HG02943 (cell line): Measurements from ENCODE around the gene BRIP1.
"Not testable (repeated sequence)": the region's sequence is repeated elsewhere in the genome, so short reads cannot be mapped to it uniquely, and the experiment has no call there.

Source experiments
- ATAC-seq: cut with Tn5 transposase; IDR thresholded peaks from one replicate; pipeline ENCODE4 v1.9.1; 2021; ENCODE audit warnings: mild to moderate bottlenecking, low read depth, moderate library complexity; ENCODE audit not compliant: unreplicated experiment

BRIP1 gene

DNA sequence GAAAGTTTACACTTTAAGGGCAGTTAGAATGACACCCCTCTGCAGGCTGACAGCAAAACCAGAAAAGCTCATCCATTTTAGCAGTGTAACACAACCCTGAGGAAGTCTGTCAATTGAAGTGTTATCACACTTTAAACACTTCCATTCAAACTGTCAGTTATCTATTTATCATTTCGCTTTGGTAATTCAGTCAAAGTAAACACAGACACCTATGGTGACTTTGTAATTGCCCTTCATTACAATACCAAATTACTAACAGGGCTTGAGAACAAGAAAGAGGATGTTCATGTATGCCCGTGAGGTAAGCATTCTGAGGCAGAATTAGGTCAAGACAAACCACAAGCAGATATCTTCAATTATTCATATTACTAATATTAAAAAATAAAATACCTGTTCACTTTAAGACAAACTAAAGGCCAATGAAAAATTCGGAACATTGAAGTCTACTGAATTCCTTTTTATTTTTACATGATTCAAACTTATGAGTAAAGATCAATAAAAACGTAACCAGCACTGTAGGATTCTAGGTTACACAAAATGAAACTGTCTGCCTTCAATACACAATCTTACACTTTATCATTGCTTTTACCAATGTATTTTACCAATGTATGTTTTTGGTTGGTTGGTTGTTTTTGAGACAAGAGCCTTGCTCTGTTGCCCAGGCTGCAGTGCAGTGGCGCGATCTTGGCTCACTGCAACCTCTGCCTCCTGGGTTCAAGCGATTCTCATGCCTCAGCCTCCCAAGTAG, 57.1 kb downstream of the BRIP1 start:
- ATAC-seq = no peak

DNA sequence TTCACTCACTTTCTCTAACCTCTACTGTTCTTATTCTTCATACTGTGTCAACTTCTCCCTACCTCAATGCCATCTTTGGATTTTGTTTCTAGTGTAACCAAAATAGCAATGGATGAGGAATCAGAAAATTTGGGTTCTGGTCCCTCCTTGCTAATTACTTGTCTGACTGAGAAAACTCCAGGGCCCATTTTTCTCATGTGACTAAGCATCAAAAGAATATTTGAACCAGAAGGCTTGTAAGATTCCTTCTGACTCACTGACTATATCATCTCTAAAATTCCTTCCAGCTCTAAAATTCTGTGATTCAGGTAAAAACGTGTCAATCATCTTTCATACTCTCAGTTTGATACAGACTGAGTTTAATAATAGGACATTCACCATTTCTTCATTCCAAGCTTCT, 57.9 kb downstream of the BRIP1 start:
- no peak for ATAC-seq

DNA sequence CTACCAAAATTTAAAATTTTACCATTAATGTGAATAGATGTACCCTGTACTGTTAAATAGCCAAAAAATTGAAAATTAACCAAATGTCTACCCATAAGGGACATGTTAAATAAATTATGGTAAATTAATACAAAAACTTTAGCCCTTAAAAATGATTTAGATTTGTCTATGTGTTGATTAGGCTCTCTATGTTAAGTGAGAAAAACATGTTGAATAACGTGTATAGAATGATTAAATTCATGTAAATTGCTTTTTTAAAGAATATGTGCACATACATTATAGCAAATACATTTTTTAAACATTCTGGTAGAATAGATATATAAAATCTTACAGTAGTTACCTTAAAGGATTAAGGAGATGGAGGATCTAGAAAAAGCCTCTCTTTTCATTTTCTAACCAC, 59.5 kb downstream of the BRIP1 start:
- ATAC-seq = no peak

DNA sequence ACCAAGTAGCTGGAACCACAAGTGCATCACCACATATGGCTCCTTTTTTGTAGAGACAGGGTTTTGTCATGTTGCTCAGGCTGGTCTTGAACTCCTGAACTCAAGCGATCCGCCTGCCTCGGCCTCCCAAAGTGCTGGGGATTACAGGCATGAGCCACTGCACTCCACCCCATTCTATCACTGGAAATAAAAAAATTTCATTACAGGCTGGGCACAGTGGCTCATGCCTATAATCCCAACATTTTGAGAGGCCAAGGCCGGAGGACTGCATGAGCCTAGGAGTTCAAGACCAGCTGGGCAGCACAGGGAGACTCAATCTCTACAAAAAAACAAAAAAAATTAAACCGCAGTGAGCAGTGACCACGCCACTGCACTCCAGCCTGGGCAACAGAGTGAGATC, 60.1 kb downstream of the BRIP1 start:
- no peak for ATAC-seq

DNA sequence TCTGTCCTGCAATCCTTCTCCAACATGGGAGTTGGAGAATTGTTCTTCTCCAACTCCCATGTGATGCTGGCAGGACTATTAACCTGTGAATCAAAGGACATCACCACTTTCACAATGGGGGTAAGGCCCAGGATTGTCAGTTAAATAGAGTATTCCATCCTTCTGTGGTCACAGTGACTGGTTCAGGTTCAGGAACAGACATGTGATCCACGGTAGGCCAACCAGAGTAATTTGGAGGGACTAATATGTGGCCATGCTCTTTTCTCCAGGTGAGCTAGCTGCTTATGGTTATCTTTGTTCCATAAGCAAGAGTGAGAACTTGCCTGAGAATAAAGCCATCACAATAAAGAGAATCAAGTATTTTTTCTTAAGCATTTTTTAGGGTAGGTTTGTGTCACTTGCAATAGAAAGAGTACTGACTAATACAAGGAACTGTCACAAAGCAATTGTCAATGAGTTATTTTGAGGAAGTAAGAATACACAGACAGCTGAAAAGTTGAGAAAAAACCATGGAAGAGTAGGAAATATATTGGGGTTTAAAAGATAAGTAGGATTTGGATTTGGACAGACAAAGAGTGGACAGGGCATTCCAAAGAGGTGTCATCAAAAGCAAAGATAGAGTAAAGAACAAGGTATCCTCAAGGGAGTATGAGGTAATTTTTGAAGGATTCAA, 63.4 kb downstream of the BRIP1 start:
- ATAC-seq = no peak

DNA sequence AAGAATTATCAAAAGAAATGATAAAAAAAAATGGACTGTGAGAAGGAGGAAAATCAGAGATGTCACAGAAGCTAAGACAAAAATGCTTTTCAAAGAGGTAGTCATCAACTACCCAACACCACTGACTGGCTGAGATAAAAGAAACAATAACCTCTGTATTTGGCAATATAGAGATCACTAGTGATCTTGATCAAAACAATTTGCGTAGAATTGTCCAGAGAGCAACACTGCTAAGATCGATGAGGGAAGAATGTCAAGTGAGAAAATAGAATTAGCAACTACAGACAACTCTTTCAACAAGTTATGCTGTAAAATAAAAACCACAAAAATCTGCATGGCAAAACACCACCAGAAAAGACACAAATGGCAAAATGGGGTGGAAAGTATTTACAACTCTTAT, 66.0 kb downstream of the BRIP1 start:
- ATAC-seq = no peak

DNA sequence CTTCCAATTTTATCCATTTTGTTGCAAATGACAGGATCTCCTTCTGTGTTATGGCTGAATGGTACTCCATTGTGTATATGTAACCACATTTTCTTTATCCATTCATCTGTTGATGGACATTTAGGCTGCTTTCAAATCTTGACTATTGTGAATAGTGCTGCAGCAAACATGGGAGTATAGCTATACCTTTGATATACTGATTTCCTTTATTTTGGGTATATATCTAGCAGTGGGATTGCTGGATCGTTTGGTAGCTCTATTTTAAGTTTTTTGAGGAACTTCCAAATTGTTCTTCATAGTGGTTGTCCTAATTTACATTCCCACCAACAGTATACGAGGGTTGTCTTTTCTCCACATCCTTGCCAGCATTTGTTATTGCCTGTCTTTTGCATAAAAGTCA, 67.8 kb downstream of the BRIP1 start:
- no peak for ATAC-seq

DNA sequence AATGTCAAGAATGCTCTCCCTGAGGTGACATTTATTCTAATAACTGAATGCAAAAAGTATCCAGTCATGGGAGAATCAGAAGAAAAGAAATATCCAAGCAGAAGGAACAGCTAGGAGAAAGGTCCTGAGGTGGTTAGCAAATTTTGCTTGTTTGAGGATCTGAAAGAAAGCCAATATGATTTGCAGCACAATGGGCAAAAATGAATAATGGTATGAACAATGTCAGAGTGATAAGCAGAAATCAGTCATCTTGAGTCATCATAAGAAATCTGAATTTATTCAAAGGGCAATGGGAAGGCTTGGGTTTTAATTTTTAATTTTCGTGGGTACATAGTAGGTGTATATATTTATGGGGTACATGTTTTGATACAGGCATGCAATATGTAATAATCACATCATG, 68.5 kb downstream of the BRIP1 start:
- ATAC-seq = no peak

DNA sequence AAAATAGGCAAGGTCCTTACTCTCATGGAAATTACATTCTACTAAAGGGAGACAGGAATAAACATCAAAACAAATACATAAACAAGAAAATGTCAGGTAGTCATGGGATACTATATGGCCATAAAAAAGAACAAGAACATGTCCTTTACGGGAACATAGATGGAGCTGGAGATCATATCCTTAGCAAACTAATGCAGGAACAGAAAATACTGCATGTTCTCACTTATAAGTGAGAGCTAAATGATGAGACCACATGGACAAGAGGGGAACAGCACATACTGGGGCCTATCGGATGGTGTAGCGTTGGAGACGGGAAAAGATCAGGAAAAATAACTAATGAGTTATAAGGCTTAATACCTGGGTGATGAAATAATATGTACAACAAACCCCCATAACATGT, 69.1 kb downstream of the BRIP1 start:
- no peak for ATAC-seq

DNA sequence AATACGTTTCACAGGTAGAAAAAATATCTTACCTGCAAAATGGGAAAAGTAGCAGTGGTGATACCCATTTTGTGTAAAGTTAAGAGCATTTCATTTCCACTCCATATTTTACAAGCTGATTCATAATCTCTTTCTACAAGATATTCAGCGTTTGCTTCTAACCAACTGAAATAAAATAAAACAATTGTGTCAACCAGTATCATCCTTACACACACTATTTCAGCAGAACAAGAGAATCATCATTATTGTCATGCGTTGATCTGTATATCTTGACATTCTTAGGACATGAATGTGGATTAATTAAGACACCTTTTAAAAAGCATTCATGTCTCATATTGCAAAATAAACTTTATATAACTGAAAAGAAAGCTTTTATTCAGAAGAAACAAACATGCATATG, 69.8 kb downstream of the BRIP1 start:
- no peak for ATAC-seq

DNA sequence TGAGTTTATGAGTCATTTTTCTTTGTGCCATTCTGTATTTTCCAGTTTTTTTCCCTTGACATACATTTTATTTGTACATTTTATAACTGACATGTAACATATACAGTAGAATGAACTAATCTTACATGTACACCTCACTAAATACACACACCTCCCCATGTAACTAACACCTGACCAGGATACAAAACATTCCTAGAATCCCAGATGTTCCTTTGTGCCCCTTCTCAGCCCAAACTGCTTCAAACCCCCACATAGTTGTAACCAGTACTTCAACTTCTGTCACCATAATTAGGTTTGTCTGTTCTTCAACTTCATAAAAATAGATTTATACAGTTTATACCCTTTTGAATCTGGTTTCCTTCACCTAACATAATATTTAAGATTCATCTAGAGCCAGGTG, 73.5 kb downstream of the BRIP1 start:
- ATAC-seq = no peak

DNA sequence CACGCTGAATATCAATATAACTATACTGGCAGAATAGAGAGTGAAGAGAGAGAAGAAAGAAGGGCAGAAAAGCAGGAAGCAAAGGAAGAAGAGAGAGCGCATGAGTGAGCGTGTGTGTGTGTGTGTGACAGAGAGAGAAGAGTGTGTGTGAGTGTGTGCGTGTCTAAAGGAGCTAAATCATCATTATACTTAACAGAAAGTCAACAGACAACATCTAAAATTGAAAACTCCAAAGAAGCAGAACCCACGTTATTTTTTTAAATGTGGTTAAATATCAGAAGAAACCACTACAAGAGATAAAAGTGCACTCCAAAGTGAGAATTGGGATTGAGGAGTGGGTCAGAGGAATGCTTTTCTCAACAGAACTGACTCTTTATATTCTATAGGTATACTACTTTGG, 77.2 kb downstream of the BRIP1 start:
- no peak for ATAC-seq

DNA sequence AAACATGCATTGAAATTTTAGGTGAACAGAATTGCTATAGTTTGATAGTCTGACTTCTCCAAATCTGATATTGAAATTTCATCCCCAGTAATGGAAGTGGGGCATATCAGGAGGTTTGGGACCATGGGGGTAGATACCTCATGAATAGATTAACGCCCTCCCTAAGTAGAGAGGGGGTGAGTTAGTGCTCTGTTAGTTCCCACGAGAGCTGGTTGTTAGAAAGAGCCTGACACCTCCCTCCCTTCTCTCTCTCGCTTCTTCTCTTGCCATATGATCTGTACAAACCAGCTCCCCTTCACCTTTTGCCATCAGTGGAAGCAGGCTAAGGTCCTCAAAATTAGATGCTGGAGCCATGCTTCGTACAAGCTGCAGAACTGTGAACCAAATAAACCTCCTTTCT, 78.8 kb downstream of the BRIP1 start:
- ATAC-seq = no peak

DNA sequence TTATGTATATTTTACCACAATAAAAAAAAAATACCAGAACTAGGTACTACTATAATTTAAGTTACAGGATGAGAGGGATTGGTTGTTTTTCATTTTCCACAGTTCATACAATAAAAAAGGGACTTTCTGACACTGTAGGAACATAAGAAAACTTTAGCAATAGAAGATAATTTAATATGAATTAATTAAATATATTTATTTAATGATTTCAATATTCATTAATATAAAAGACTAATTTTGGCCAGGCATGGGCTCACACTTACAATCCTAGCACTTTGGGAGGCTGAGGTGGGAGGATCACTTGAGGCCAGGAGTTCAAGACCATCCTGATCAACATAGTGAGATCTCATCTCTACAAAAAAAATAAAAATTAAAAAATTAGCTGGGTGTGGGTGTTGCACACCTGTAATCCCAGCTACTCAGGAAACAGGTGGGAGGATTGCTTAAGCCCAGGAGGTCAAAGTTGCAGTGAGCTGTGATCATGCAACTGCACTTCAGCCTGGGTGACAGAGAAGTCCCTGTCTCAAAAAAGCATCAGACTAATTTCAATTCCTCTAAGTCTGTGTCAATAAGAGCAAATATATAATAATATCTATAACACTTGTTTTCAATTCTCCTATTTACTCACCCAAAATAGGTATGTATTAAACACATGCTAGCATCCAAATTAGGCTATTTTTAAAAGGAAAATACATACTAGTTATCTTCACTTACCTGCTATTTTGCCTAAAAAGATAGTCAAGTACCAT, 79.6 kb downstream of the BRIP1 start:
- ATAC-seq = no peak

DNA sequence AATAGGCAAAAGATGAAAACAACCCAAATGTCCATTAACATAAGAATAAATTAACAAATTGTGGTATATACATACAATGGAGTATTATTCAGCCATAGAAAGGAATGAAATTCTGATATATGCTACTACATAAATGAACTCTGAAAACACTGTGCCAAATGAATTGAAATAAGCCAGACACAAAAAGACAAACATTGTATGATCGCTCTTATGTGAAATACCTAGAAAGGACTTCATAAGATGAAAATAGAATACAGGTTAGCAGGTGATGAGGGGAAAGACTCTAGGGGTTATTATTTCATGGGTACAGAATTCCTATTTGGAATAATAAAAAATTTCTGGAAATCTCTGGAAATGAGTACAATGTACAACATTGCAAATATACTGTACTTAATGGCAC, 80.2 kb downstream of the BRIP1 start:
- no peak for ATAC-seq

DNA sequence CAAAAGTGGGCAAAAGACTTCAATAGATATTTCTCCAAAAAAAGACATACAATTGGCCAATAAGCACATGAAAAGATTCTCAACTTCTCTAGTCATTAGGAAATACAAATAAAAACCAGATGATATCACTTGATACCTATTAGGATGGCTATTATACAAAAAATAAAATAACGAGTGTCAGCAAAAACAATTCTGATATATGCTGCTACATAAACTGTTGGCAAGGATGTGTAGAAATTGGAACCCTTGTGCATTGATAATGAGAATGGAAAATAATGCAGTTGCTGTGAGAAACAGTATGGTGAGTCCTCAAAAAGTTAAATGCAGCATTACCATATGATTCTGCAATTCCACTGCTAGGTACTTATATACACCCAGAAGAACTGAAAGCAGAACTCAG, 80.6 kb downstream of the BRIP1 start:
- no peak for ATAC-seq

DNA sequence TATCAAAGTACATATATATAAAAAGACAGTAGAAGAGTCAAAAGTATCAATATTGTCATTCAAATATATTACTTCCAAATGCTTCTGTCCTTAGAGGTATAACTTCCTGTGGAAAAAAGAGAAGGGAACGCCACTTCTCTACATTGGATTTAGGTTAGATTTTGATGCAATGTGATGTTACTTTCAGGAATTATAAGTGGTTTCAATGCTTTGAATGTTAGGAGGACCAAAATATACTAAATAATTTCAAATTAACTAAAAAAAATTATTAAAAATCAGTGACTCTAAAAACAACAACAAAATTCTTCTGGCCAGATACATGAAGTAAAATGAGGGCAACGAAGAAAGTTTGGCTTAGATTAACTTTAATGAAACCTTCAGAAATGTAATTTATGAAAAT, 88.0 kb downstream of the BRIP1 start:
- ATAC-seq = no peak

DNA sequence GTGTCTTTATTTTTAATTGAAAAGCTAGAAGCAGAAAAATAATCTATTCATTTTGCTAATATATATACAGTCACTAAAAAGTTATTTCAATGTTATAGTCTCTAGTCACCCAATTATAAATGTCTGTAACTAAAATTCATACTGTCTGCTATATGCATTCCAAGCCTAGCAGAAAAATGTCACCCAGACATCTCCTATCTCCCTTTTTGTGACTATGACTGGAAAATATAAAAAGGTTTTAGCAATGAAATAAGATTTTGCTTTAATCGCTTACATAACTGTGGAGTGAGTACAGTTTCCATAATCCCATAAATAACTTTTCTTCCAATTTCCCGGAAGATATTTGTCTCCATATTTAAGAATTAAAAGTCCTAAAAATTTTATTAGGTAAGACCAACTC, 88.6 kb downstream of the BRIP1 start:
- no peak for ATAC-seq

DNA sequence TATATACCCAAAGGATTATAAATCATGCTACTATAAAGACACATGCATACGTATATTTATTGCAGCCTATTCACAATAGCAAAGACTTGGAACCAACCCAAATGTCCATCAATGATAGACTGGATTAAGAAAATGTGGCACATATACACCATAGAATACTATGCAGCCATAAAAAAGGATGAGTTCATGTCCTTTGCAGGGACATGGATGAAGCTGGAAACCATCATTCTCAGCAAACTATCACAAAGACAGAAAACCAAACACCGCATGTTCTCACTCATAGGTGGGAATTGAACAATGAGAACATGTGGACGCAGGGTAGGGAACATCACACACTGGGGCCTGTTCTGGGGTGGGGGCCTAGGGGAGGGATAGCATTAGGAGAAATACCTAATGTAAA, 89.2 kb downstream of the BRIP1 start:
- ATAC-seq = not testable (repeated sequence)

DNA sequence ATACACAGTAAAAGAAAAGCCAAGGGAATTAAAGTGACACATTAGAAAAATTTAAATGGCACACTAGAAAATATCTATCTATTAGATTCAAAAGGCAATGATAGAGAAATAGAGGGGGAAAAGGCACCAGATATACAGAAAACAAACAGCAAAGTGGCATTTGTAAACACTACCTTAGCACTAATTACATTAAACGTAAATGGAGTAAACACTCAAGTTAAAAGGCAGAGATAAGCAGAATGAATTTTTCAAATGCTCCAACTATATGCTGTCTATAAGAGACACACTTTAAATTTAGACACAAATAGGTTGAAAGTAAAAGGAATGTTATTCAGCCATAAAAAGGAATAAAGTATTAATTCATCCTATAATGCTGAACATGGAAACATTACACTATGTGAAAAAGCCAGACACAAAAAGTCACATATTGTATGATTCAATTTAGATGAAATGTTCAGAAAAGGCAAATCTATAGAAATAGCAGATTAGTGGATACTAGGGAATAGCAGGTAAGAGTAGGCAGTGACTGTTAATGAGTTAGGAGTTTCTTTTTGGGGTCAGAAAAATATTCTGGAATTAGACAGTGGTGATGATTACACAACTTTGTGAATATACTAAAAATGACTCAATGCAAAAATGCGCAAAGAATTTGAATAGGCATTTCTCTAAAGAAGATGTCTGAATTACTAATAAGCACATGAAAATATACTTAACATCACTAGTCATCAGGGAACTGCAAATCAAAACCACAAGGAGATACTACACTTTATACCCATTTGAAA, 92.4 kb downstream of the BRIP1 start:
- no peak for ATAC-seq

DNA sequence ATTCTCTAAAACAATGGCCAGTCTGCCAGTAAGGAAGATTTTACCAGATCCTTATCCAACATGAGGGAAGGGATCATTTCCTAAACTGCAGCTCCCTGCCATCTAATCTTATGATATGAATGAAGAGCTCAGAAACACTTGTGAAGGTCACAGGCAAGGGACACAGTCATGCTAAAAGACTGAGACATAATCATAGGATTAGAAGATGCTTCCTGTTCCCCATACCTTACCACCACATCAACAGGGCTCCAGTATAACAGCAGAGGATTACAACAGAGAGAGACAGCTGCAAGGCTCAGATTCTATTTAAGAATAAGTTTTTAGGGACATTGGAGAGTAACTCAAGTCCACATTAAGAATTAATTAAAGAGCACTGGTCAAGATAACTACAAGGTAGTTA, 93.3 kb downstream of the BRIP1 start:
- no peak for ATAC-seq
